ENCODE measurements around the gene TTC13. TPM values are rescaled to one million over a fixed set of nuclear protein-coding genes. Genes with fewer than 3 reads are reported as not detected.

Gene TTC13
- total RNA-seq, 1 donor from 2014 or later = 18.6 TPM

- no peak overlapping the region for H3K4me3 ChIP-seq
- TF ChIP-seq, protein P1, sequence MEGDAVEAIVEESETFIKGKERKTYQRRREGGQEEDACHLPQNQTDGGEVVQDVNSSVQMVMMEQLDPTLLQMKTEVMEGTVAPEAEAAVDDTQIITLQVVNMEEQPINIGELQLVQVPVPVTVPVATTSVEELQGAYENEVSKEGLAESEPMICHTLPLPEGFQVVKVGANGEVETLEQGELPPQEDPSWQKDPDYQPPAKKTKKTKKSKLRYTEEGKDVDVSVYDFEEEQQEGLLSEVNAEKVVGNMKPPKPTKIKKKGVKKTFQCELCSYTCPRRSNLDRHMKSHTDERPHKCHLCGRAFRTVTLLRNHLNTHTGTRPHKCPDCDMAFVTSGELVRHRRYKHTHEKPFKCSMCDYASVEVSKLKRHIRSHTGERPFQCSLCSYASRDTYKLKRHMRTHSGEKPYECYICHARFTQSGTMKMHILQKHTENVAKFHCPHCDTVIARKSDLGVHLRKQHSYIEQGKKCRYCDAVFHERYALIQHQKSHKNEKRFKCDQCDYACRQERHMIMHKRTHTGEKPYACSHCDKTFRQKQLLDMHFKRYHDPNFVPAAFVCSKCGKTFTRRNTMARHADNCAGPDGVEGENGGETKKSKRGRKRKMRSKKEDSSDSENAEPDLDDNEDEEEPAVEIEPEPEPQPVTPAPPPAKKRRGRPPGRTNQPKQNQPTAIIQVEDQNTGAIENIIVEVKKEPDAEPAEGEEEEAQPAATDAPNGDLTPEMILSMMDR (IDR thresholded peaks at IDR 0.05) = no peak
- no peaks in the 10 kb centered on the region for H3K4me1 ChIP-seq
- H3K27me3 ChIP-seq = no peaks in the 10 kb centered on the region
- H3K36me3 ChIP-seq = peaks cover 41% of the 10 kb centered on the region
- intact Hi-C loops (cut with DNase I) = loop anchor here (5.0 kb wide), 2 partner anchors 122 to 293 kb away; no protein-coding TSS in a partner anchor
- no peak for ATAC-seq
- no peaks in the 10 kb centered on the region for H3K9me3 ChIP-seq
- H3K27ac ChIP-seq = no peak overlapping the region
- DNase-seq = no peak
These were observed 59.5 kb downstream of the TTC13 start for GRCh38 chr1:230919207-230919606.

DNA sequence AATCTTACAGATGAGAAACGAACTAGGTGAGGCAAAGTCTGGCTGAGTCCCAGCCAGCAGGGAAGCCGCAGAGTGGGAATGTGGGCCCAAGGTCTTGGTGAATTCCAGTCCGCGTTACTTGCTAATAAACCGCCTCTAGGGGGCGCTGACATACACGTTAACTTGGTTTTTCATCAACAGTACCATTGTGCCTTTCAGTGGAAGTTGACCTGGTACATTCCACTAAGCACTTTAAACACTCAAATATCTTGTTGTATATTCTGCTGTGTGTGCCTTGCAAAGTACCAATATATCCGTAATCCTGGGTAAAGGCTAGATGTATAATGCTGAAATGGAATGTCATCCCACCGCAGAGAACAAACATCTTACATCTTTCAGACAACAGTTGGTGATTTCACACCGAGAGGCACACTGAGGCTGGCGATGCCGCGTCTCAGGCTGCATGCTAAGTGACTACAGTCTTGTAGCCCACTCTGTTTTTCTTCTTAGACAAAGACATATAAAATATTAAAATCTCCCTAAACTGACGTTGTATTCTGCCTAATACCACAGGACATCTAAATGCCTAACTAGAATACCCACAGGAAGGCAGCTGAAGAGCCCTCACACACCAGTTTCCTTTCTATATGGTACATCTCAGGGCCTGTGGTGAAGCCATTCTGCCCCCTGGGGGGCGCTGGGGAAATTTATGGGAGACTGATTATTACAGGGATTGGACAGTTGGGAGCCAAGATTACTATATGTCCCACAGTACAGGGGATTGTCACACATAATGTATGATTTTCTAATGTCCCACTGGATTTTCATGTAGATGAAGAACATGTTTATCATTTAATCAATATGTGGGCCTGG is 61.2 kb downstream of the TTC13 start:
- H3K27ac ChIP-seq = no peak overlapping the region
- no peaks in the 10 kb centered on the region for H3K4me1 ChIP-seq
- ATAC-seq (peak; percentile 93), DNase-seq (peak; percentile 74)
- peaks cover 31% of the 10 kb centered on the region for H3K36me3 ChIP-seq
- H3K9me3 ChIP-seq = no peaks in the 10 kb centered on the region
- no peaks in the 10 kb centered on the region for H3K27me3 ChIP-seq
- intact Hi-C loops (cut with DNase I) = loop anchor here (5.0 kb wide), 2 partner anchors 120 to 295 kb away; no protein-coding TSS in a partner anchor
- H3K4me3 ChIP-seq = no peak overlapping the region
- TF ChIP-seq, protein P1 (IDR thresholded peaks at IDR 0.05) = peak; percentile 72

- H3K27me3 ChIP-seq = no peaks in the 10 kb centered on the region
- no peak for ATAC-seq
- no peaks in the 10 kb centered on the region for H3K9me3 ChIP-seq
- no peak overlapping the region for H3K27ac ChIP-seq
- intact Hi-C loops (cut with DNase I) = loop anchor here (5.0 kb wide), 2 partner anchors 119 to 296 kb away; no protein-coding TSS in a partner anchor
- no peak overlapping the region for H3K4me3 ChIP-seq
- TF ChIP-seq, protein P1 (IDR thresholded peaks at IDR 0.05) = no peak
- no peaks in the 10 kb centered on the region for H3K4me1 ChIP-seq
- no peak for DNase-seq
- H3K36me3 ChIP-seq = peaks cover 39% of the 10 kb centered on the region
These were observed 61.9 kb downstream of the TTC13 start for GRCh38 chr1:230916587-230917283.

DNA sequence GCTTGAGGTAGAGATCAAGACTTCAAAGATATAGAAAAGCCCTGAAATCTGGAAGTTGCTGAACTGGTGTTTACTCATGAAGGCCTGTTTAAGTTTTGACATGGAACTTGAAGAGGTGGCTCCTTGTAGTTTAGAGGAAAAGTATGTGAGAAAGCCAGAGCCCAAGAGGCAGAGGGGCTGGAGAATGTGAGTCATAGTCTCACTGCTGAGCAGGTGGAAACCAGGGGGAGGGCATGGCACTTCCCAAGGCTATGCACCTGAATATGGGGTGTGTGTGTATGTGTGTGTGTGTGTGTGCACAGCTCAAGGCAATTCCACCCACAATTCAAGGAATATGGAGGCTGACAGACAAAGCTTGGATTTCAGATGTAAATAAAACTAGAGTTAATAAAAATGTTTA is 63.6 kb downstream of the TTC13 start:
- DNase-seq = no peak
- no peak overlapping the region for H3K27ac ChIP-seq
- no peaks in the 10 kb centered on the region for H3K27me3 ChIP-seq
- no peak overlapping the region for H3K4me3 ChIP-seq
- peak; percentile 73 for ATAC-seq
- H3K9me3 ChIP-seq = no peaks in the 10 kb centered on the region
- peaks cover 40% of the 10 kb centered on the region for H3K36me3 ChIP-seq
- intact Hi-C loops (cut with DNase I) = loop anchor here (5.0 kb wide), 2 partner anchors 118 to 297 kb away; no protein-coding TSS in a partner anchor
- H3K4me1 ChIP-seq = no peaks in the 10 kb centered on the region
- TF ChIP-seq, protein P1 (IDR thresholded peaks at IDR 0.05) = no peak

DNA sequence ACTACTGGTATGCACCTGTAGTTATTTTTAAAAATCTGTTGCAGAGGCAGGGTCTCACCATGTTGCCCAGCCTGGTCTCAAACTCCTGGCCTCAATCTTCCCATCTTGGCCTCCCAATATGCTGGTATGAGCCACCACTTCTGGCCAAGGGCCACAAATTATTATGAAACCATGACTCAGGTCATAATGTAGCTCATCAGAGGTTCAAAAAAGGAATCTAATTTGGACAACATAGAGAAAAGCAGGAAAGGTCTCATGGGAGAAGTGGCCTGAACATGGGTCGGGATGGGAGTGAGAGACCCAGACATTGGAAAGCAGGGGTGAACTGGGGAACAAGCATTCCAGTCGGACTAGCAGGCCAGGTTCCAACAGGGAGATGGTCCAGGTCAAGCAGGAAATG is 65.2 kb downstream of the TTC13 start:
- H3K9me3 ChIP-seq = no peaks in the 10 kb centered on the region
- TF ChIP-seq, protein P1 (IDR thresholded peaks at IDR 0.05) = no peak
- H3K27me3 ChIP-seq = no peaks in the 10 kb centered on the region
- H3K36me3 ChIP-seq = peaks cover 40% of the 10 kb centered on the region
- H3K4me1 ChIP-seq = no peaks in the 10 kb centered on the region
- H3K27ac ChIP-seq = no peak overlapping the region
- ATAC-seq = no peak
- H3K4me3 ChIP-seq = no peak overlapping the region
- no peak for DNase-seq
- intact Hi-C loops (cut with DNase I) = no loop called here
